Stomach (tissue), 9 donors: ENCODE measurements around the gene INPP5A. TPM values are rescaled to one million over a fixed set of nuclear protein-coding genes. Genes with fewer than 3 reads are reported as not detected.
"Not testable (repeated sequence)": the region's sequence is repeated elsewhere in the genome, so short reads cannot be mapped to it uniquely, and the experiment has no call there.

Experiments used
- DNase-seq, 2 donors: peaks; one replicate each; pipeline versions ENCODE4 v3.0.0 to v3.0.0-alpha.2; 2013 to 2019
- H3K27ac ChIP-seq, 5 donors: fragments of 200-600 bp in 4 of 5; sonication (generic) in 4 of 5; one replicate each; pipeline ENCODE4 v1.5.1; 2013 to 2019; ENCODE audit warnings: mild to moderate bottlenecking in 1 of 5, moderate library complexity in 1 of 5
- H3K27me3 ChIP-seq, 3 donors: fragments of 200-600 bp; sonication (generic); one replicate each; pipeline ENCODE4 v1.5.1; 2017 to 2019; ENCODE audit warnings: mixed run types in 1 of 3
- H3K36me3 ChIP-seq, 4 donors: fragments of 200-600 bp; sonication (generic); 1 replicate in 3 of 4; 2 replicates in 1 of 4; pipeline ENCODE4 v1.5.1; 2016 to 2019
- H3K4me1 ChIP-seq, 4 donors: fragments of 200-600 bp; sonication (generic); one replicate each; pipeline ENCODE4 v1.5.1; 2016 to 2019
- H3K4me3 ChIP-seq, 4 donors: fragments of 200-600 bp; sonication (generic) in 3 of 4; one replicate each; pipeline ENCODE4 v1.5.1; 2016 to 2019; ENCODE audit warnings: mild to moderate bottlenecking in 1 of 4
- H3K9me3 ChIP-seq, 4 donors: fragments of 200-600 bp; sonication (generic); one replicate each; pipeline ENCODE4 v1.5.1; 2016 to 2019
- EP300 ChIP-seq: sonication (generic); formaldehyde crosslinking; IDR thresholded peaks from one replicate; pipeline ENCODE4 v1.6.1; 2017; ENCODE audit warnings: antibody characterized with exemption
- POLR2A ChIP-seq, 4 donors: fragments of 450-650 bp; IDR thresholded peaks; one replicate each; pipeline ENCODE4 v1.6.1; 2016; ENCODE audit warnings: antibody characterized with exemption in 4 of 4, control low read depth in 2 of 4, mild to moderate bottlenecking in 1 of 4, moderate library complexity in 1 of 4
- POLR2AphosphoS5 ChIP-seq, 3 donors: sonication (generic); formaldehyde crosslinking; IDR thresholded peaks; one replicate each; pipeline ENCODE4 v1.6.1; 2016; ENCODE audit warnings: antibody characterized with exemption in 3 of 3
- WGBS, 5 donors: extraction: QIAGEN DNeasy Blood & Tissue Kit in 3 of 5; methylation state at CpG; one replicate each; pipeline versions ENCODE4 v1.1.5 to v1.1.7; 2013 to 2018; 5-methylcytosine and 5-hydroxymethylcytosine counted together
- intact Hi-C: fragments of 100-400 bp; cut with DNase I; formaldehyde crosslinking; loops from one replicate; pipeline ENCODE4 v1.15.1; 2023; ENCODE audit warnings: low total_unique reads
- polyA plus RNA-seq, 3 donors: library from polyadenylated mRNA; stranded (reverse); fragments of 200-250 nt; gene quantifications; one replicate each; pipeline ENCODE4 v1.2.3, GENCODE V29; 2013
- total RNA-seq, 5 donors: library from RNA; depleted of rRNA; stranded (reverse); fragments of >200 nt; gene quantifications; one replicate each; pipeline versions ENCODE4 v1.1.0 to v1.2.3, GENCODE V29; 2014 to 2016
- TF ChIP-seq, protein P1 (sequence below), 7 experiments: fragments of 450-650 bp in 4 of 7; fragments of 200-600 bp in 3 of 7; sonication (generic) in 3 of 7; IDR thresholded peaks; one replicate each; pipeline ENCODE4 v1.5.1; 2016 to 2019; ENCODE audit warnings: antibody characterized with exemption in 7 of 7, control low read depth in 2 of 7, mild to moderate bottlenecking in 1 of 7
- donor health status: healthy with polysubstance abuse.
- donor health status: Bipolar disorder and iron deficiency.
- donor health status: healthy.

INPP5A gene
- total and polyA plus RNA-seq, 8 donors: 17.2 to 72.3 (median 31.0) TPM

DNA sequence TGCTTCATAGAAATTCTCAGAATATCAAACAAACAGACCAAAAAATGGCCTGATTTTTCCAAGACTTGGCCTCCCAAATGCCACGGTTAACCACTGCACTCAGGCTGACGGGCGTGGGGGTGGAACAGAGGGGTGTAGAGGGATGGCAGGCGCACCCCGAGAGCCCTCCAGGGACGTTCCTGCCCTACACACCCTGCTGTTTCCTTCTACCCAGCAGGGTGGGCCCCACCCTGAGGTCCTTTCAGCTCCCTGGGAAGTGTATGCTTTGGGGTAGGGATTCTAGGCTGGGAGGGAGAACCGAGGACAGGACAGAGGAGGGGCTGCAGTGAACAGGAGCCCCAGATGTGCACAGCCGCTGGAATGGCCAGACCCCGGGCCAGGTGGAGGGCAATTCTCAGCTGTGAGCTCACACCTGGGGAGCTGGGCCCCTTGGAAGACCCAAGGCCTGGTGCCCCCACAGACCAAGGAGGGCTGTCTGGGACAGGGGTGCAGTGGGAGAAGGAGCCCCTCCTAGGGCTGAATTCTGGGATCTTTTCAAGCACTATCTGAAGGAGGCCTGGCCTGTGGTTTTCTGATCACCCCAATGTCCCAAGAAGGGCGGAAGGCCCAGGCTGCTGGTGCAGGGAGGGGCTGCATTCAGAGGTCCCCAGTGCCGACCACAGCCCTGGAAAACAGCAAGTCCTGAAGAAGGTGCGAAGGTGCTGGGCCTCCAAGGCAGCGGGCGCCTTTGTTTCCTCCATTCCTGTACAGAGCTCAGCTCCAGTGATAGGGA, 32.9 kb upstream of the INPP5A start:
- Histone ChIP-seq H3K27me3 (no peaks in the 10 kb centered on the region), H3K27ac (no peak overlapping the region), H3K4me1 (peaks cover 4 to 30% (median 17%) of the 10 kb centered on the region in 4 donors), H3K4me3 (no peak overlapping the region), H3K36me3 (no peaks in the 10 kb centered on the region), H3K9me3 (no peaks in the 10 kb centered on the region)
- 85 to 91% (median 91%) methylated on average over 10 to 14 of the region's 14 CpGs for WGBS, 5 donors
- DNase-seq: no peak
- TF ChIP-seq POLR2AphosphoS5 (IDR thresholded peaks at IDR 0.05) (no peak), POLR2A (IDR thresholded peaks at IDR 0.05) (no peak), EP300 (no peak)
- TF ChIP-seq, protein P1, sequence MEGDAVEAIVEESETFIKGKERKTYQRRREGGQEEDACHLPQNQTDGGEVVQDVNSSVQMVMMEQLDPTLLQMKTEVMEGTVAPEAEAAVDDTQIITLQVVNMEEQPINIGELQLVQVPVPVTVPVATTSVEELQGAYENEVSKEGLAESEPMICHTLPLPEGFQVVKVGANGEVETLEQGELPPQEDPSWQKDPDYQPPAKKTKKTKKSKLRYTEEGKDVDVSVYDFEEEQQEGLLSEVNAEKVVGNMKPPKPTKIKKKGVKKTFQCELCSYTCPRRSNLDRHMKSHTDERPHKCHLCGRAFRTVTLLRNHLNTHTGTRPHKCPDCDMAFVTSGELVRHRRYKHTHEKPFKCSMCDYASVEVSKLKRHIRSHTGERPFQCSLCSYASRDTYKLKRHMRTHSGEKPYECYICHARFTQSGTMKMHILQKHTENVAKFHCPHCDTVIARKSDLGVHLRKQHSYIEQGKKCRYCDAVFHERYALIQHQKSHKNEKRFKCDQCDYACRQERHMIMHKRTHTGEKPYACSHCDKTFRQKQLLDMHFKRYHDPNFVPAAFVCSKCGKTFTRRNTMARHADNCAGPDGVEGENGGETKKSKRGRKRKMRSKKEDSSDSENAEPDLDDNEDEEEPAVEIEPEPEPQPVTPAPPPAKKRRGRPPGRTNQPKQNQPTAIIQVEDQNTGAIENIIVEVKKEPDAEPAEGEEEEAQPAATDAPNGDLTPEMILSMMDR (IDR thresholded peaks at IDR 0.05): no peak
- intact Hi-C loops: no loop called here

DNA sequence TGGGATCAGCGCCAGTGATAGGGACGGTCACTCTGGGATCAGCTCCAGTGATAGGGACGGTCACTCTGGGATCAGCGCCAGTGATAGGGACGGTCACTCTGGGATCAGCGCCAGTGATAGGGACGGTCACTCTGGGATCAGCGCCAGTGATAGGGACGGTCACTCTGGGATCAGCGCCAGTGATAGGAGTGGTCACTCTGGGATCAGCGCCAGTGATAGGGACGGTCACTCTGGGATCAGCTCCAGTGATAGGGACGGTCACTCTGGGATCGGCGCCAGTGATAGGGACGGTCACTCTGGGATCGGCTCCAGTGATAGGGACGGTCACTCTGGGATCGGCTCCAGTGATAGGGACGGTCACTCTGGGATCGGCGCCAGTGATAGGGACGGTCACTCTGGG, 32.0 kb upstream of the INPP5A start:
- H3K36me3 ChIP-seq, intact Hi-C loops, H3K9me3 ChIP-seq, DNase-seq, H3K4me3 ChIP-seq, H3K27me3 ChIP-seq: not testable (repeated sequence)
- H3K4me1 ChIP-seq: peaks cover 4 to 30% (median 17%) of the 10 kb centered on the region in 4 donors
- WGBS, 5 donors: 56 to 67% (median 63%) methylated on average over 10 to 13 of the region's 23 CpGs
- H3K27ac ChIP-seq: peak overlapping the region in 1 of 5 donors; percentile 42

DNA sequence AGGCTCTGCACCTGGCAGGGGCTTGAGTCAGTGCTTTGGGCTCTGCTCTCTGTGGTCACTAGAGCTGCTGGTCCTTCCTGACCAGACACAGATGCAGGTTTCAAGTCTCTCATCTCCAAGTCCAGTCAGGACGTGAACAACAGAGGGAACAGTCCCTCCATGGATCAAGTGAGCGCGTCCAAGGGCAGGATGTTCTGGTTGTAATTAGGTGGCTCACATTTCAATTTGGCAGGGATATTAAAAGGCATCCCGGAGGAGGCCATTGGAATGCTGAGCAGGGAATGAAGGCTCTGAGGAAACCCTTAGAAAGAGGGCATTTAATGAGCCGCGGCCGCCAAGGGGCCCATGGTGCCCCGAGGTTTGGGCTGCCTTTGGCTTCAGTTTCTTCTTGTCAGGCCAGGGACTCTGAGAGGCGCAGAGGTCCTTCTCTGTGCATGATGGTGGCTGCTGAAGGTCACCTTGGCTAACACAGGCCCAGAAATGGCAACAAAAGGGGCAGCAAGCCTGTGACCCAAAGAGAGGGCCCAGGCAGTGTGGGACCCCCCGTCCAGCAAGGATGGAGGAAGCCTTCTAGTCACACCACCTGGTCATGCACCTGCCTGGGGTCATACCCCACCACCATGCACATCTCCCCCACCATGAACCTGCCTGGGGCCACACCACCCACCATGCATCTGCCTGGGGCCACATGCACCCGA, 30.7 kb upstream of the INPP5A start:
- Histone ChIP-seq H3K9me3 (no peaks in the 10 kb centered on the region), H3K4me1 (peaks cover 4 to 30% (median 17%) of the 10 kb centered on the region in 4 donors), H3K36me3 (no peaks in the 10 kb centered on the region), H3K27me3 (no peaks in the 10 kb centered on the region), H3K27ac (peak overlapping the region in 1 of 5 donors; percentile 48), H3K4me3 (no peak overlapping the region)
- WGBS, 5 donors: 71 to 87% (median 81%) methylated on average over 11 of the region's 11 CpGs
- intact Hi-C loops: no loop called here
- TF ChIP-seq POLR2A (IDR thresholded peaks at IDR 0.05) (no peak), EP300 (no peak), POLR2AphosphoS5 (IDR thresholded peaks at IDR 0.05) (no peak)
- TF ChIP-seq, protein P1 (IDR thresholded peaks at IDR 0.05): no peak
- DNase-seq: peak; percentile 13 to 72

DNA sequence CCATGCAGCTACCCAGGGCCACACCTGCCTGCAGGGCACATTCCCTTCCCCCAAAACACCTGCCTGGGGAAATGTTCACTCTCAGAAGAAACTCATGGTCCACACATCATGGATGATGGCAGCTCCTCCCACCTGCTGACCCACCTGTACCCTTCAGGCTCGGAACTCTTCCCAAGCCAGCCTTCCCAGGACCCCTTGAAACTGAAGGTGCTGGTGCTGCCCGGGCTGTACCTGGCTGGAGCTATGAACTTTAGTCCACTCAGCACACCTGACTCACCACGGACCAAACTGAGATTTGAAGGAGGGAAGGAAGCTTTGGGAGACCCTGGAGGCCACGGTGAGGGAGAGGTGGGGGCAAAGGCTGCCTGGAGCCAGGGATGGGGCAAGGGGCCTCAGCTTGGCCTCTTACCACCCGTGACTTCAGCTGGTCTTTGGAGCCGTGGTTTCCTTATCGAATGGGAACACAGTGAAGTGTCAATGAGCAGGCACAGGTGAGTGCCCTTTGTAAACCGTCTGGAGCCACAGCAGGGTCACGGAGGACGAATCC, 30.1 kb upstream of the INPP5A start:
- intact Hi-C loops: no loop called here
- 75 to 86% (median 77%) methylated on average over 9 to 10 of the region's 10 CpGs for WGBS, 5 donors
- no peaks in the 10 kb centered on the region for H3K9me3 ChIP-seq

More for the DNA sequence above, 30.1 kb upstream of the INPP5A start:
- DNase-seq: peak in 1 of 2 donors; percentile 7
- H3K27me3 ChIP-seq: no peaks in the 10 kb centered on the region
- TF ChIP-seq EP300 (no peak), POLR2A (IDR thresholded peaks at IDR 0.05) (no peak), POLR2AphosphoS5 (IDR thresholded peaks at IDR 0.05) (no peak)
- TF ChIP-seq, protein P1 (IDR thresholded peaks at IDR 0.05): no peak
- no peaks in the 10 kb centered on the region for H3K36me3 ChIP-seq
- peaks cover 4 to 30% (median 17%) of the 10 kb centered on the region in 4 donors for H3K4me1 ChIP-seq
- H3K4me3 ChIP-seq: no peak overlapping the region
- H3K27ac ChIP-seq: peak overlapping the region in 2 of 5 donors; percentile 48 to 59
